Measurements from ENCODE around the gene GRM5. TPM values are rescaled to one million over a fixed set of nuclear protein-coding genes. Genes with fewer than 3 reads are reported as not detected.

The GRM5 gene
- total RNA-seq, 1 donor from 2014 or later: not detected

DNA sequence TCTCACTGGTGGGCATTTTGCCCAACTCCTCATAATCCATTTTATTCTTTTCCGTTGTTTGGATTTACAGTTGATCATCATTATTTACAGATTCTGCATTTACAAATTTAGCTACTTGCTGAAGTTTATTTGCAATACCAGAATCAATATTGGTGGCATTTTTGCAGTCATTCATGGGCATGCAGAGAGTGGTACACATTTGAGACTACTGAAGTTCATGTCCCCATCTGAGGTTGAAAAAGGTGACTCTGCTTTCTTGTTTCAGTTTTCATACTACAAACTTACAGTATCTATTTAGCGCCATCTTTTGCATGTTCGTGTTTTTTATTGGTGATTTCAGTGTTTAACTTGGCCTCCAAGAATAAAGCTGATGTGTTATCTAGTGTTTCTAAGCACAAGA, 409.5 kb downstream of the GRM5 start:
- H3K27me3 ChIP-seq (ENCODE audit: low read depth): no peaks in the 10 kb centered on the region
- H3K4me1 ChIP-seq: no peaks in the 10 kb centered on the region
- H3K4me3 ChIP-seq: no peak overlapping the region
- no peak for DNase-seq
- no peaks in the 10 kb centered on the region for H3K36me3 ChIP-seq
- TF ChIP-seq, protein P1, sequence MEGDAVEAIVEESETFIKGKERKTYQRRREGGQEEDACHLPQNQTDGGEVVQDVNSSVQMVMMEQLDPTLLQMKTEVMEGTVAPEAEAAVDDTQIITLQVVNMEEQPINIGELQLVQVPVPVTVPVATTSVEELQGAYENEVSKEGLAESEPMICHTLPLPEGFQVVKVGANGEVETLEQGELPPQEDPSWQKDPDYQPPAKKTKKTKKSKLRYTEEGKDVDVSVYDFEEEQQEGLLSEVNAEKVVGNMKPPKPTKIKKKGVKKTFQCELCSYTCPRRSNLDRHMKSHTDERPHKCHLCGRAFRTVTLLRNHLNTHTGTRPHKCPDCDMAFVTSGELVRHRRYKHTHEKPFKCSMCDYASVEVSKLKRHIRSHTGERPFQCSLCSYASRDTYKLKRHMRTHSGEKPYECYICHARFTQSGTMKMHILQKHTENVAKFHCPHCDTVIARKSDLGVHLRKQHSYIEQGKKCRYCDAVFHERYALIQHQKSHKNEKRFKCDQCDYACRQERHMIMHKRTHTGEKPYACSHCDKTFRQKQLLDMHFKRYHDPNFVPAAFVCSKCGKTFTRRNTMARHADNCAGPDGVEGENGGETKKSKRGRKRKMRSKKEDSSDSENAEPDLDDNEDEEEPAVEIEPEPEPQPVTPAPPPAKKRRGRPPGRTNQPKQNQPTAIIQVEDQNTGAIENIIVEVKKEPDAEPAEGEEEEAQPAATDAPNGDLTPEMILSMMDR (IDR thresholded peaks at IDR 0.05; ENCODE audit: borderline replicate concordance): no peak
- intact Hi-C loops (cut with micrococcal nuclease): no loop called here
- H3K27ac ChIP-seq (replicated peaks): no peak overlapping the region
- no peaks in the 10 kb centered on the region for H3K9me3 ChIP-seq (replicated peaks)

- H3K9me3 ChIP-seq (replicated peaks): no peaks in the 10 kb centered on the region
- no peaks in the 10 kb centered on the region for H3K27me3 ChIP-seq (ENCODE audit: low read depth)
- H3K36me3 ChIP-seq: no peaks in the 10 kb centered on the region
- no peak overlapping the region for H3K4me3 ChIP-seq
- no peak for DNase-seq
- H3K27ac ChIP-seq (replicated peaks): no peak overlapping the region
- TF ChIP-seq, protein P1 (IDR thresholded peaks at IDR 0.05; ENCODE audit: borderline replicate concordance): no peak
- intact Hi-C loops (cut with micrococcal nuclease): no loop called here
- H3K4me1 ChIP-seq: no peaks in the 10 kb centered on the region
Observed at GRCh38 chr11:88655656-88656055, 410.1 kb downstream of the GRM5 start.

- no peaks in the 10 kb centered on the region for H3K4me1 ChIP-seq
- H3K36me3 ChIP-seq: no peaks in the 10 kb centered on the region
- H3K27me3 ChIP-seq (ENCODE audit: low read depth): no peaks in the 10 kb centered on the region
- no peaks in the 10 kb centered on the region for H3K9me3 ChIP-seq (replicated peaks)
- TF ChIP-seq, protein P1 (IDR thresholded peaks at IDR 0.05; ENCODE audit: borderline replicate concordance): no peak
- DNase-seq: no peak
- H3K4me3 ChIP-seq: no peak overlapping the region
- no peak overlapping the region for H3K27ac ChIP-seq (replicated peaks)
- intact Hi-C loops (cut with micrococcal nuclease): no loop called here
Observed at GRCh38 chr11:88655196-88655595, 410.6 kb downstream of the GRM5 start.

GRCh38 chr11:88651556-88651955, 414.2 kb downstream of the GRM5 start:
- H3K27ac ChIP-seq (replicated peaks): no peak overlapping the region
- TF ChIP-seq, protein P1 (IDR thresholded peaks at IDR 0.05; ENCODE audit: borderline replicate concordance): no peak
- no peak overlapping the region for H3K4me3 ChIP-seq
- H3K27me3 ChIP-seq (ENCODE audit: low read depth): no peaks in the 10 kb centered on the region
- DNase-seq: no peak
- intact Hi-C loops (cut with micrococcal nuclease): no loop called here
- H3K4me1 ChIP-seq: no peaks in the 10 kb centered on the region
- H3K9me3 ChIP-seq (replicated peaks): no peaks in the 10 kb centered on the region
- no peaks in the 10 kb centered on the region for H3K36me3 ChIP-seq

DNA sequence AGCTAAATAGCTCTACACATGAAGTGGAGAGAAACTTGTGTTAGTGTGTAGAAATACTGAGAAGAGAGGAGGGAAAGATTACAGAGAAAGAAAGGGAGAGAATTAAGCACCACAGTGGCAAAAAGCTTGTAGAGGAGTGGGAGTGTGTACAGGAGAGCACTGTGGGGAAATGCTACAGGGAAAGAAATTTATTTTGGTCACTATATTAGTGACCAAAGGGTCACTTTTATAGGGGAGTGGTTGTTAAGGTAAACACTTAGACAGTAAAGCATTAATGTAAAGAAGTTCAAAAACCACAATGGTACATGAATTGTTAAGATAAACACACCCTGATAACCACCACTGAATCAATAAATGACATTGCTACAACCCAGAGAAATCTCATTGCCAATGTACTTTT, 421.1 kb downstream of the GRM5 start:
- no peaks in the 10 kb centered on the region for H3K9me3 ChIP-seq (replicated peaks)
- DNase-seq: no peak
- intact Hi-C loops (cut with micrococcal nuclease): no loop called here
- no peak overlapping the region for H3K27ac ChIP-seq (replicated peaks)
- no peak overlapping the region for H3K4me3 ChIP-seq
- H3K27me3 ChIP-seq (ENCODE audit: low read depth): no peaks in the 10 kb centered on the region
- no peaks in the 10 kb centered on the region for H3K4me1 ChIP-seq
- TF ChIP-seq, protein P1 (IDR thresholded peaks at IDR 0.05; ENCODE audit: borderline replicate concordance): no peak
- H3K36me3 ChIP-seq: no peaks in the 10 kb centered on the region

- Histone ChIP-seq H3K9me3 (replicated peaks) (peaks cover 7% of the 10 kb centered on the region), H3K27me3 (ENCODE audit: low read depth) (no peaks in the 10 kb centered on the region), H3K27ac (replicated peaks) (no peak overlapping the region), H3K36me3 (no peaks in the 10 kb centered on the region), H3K4me1 (no peaks in the 10 kb centered on the region), H3K4me3 (no peak overlapping the region)
- intact Hi-C loops (cut with micrococcal nuclease): no loop called here
- no peak for DNase-seq
- TF ChIP-seq, protein P1 (IDR thresholded peaks at IDR 0.05; ENCODE audit: borderline replicate concordance): no peak
Observed at GRCh38 chr11:88632163-88632562, 433.6 kb downstream of the GRM5 start.
